ENCODE measurements around the gene DACH1.

Gene DACH1

GRCh38 chr13:71394176-71394575 is 472.8 kb downstream of the DACH1 start:
- no peak for DNase-seq (ENCODE audit: low read depth)

All from fibroblast of gingiva (primary cell).